ENCODE data around the gene KLHL22. TPM values are rescaled to one million over a fixed set of nuclear protein-coding genes. Genes with fewer than 3 reads are reported as not detected.
A peak's percentile ranks its signal among the peaks of the same experiment; 100 is the strongest.

Gene KLHL22
- total RNA-seq, 2 experiments from 2014 or later: 24.1 to 27.7 TPM

GRCh38 chr22:20457506-20458240 lies 37.9 kb downstream of the KLHL22 start:
- peaks cover 49% of the 10 kb centered on the region for H3K36me3 Mint-ChIP-seq (ENCODE audit: low read depth)
- no peak for TF ChIP-seq CTCF (IDR thresholded peaks at IDR 0.05)
- H3K4me1 Mint-ChIP-seq (ENCODE audit: low read depth): peaks cover 43% of the 10 kb centered on the region
- DNase-seq: no peak
- no peak overlapping the region for H3K27ac Mint-ChIP-seq
- Histone ChIP-seq H3K9me3 (ENCODE audit: control insufficient read depth in 1 of 2, insufficient read depth in 1 of 2, low read length in 2 of 2) (no peaks in the 10 kb centered on the region), H3K4me3 (ENCODE audit: low read length) (no peak overlapping the region), H3K27me3 (ENCODE audit: control insufficient read depth in 1 of 2, insufficient read depth in 2 of 2, low read length in 2 of 2) (no peaks in the 10 kb centered on the region), H3K4me1 (ENCODE audit: insufficient read depth, low read length) (peaks cover 38% of the 10 kb centered on the region), H3K36me3 (ENCODE audit: insufficient read depth, low read length) (peaks cover 18% of the 10 kb centered on the region), H3K27ac (ENCODE audit: low read depth in 1 of 2, low read length in 2 of 2) (no peak overlapping the region)
- H3K4me3 Mint-ChIP-seq: no peak overlapping the region
- POLR2A ChIA-PET: interaction anchor here (1.3 kb wide), 1 partner anchor 100 kb away, joined by 4 read pairs; no protein-coding TSS in a partner anchor
- CTCF ChIA-PET: no interaction called here
- H3K9me3 Mint-ChIP-seq: no peaks in the 10 kb centered on the region
- no peak for ATAC-seq (ENCODE audit: poor library complexity)
- intact Hi-C loops (cut with DNase I, micrococcal nuclease): loop anchor here in 1 of 2 experiments (10.0 kb wide), 1 partner anchor 97 kb away; no protein-coding TSS in a partner anchor
- no peaks in the 10 kb centered on the region for H3K27me3 Mint-ChIP-seq

- H3K9me3 ChIP-seq (ENCODE audit: control insufficient read depth in 1 of 2, insufficient read depth in 1 of 2, low read length in 2 of 2): no peaks in the 10 kb centered on the region
- no peak overlapping the region for H3K27ac ChIP-seq (ENCODE audit: low read depth in 1 of 2, low read length in 2 of 2)
- Mint-ChIP-seq H3K9me3 (no peaks in the 10 kb centered on the region), H3K36me3 (ENCODE audit: low read depth) (peaks cover 59% of the 10 kb centered on the region), H3K4me1 (ENCODE audit: low read depth) (peaks cover 39% of the 10 kb centered on the region), H3K4me3 (no peak overlapping the region), H3K27me3 (no peaks in the 10 kb centered on the region), H3K27ac (no peak overlapping the region)
- peaks cover 18% of the 10 kb centered on the region for H3K36me3 ChIP-seq (ENCODE audit: insufficient read depth, low read length)
- no peak for ATAC-seq (ENCODE audit: poor library complexity)
- peaks cover 29% of the 10 kb centered on the region for H3K4me1 ChIP-seq (ENCODE audit: insufficient read depth, low read length)
- ChIA-PET POLR2A (interaction anchor here (0.9 to 1.6 kb wide), 7 partner anchors 15 to 101 kb away, joined by 3 to 13 read pairs (median 4); no protein-coding TSS in a partner anchor), CTCF (interaction anchor here (0.8 to 1.5 kb wide), 11 partner anchors 8 to 210 kb away, joined by 3 to 35 read pairs (median 3); no protein-coding TSS in a partner anchor)
- DNase-seq: no peak
- TF ChIP-seq CTCF (IDR thresholded peaks at IDR 0.05): no peak
- H3K4me3 ChIP-seq (ENCODE audit: low read length): no peak overlapping the region
- intact Hi-C loops (cut with DNase I, micrococcal nuclease): loop anchor here (1.0 to 10.0 kb wide), 4 partner anchors 26 to 98 kb away; no protein-coding TSS in a partner anchor
- no peaks in the 10 kb centered on the region for H3K27me3 ChIP-seq (ENCODE audit: control insufficient read depth in 1 of 2, insufficient read depth in 2 of 2, low read length in 2 of 2)
These were observed 38.9 kb downstream of the KLHL22 start for GRCh38 chr22:20456722-20457076.

- H3K4me3 ChIP-seq (ENCODE audit: low read length): no peak overlapping the region
- POLR2A ChIA-PET: interaction anchor here (0.6 to 3.0 kb wide), 10 partner anchors 8 to 113 kb away, joined by 3 to 15 read pairs (median 4); no protein-coding TSS in a partner anchor
- Mint-ChIP-seq H3K9me3 (no peaks in the 10 kb centered on the region), H3K4me3 (no peak overlapping the region), H3K27ac (no peak overlapping the region), H3K36me3 (ENCODE audit: low read depth) (peaks cover 64% of the 10 kb centered on the region), H3K4me1 (ENCODE audit: low read depth) (peaks cover 39% of the 10 kb centered on the region), H3K27me3 (no peaks in the 10 kb centered on the region)
- no peaks in the 10 kb centered on the region for H3K9me3 ChIP-seq (ENCODE audit: control insufficient read depth in 1 of 2, insufficient read depth in 1 of 2, low read length in 2 of 2)
- no peak overlapping the region for H3K27ac ChIP-seq (ENCODE audit: low read depth in 1 of 2, low read length in 2 of 2)
- CTCF ChIA-PET: interaction anchor here (0.8 to 1.5 kb wide), 11 partner anchors 8 to 209 kb away, joined by 3 to 35 read pairs (median 3); no protein-coding TSS in a partner anchor
- ATAC-seq (ENCODE audit: poor library complexity): peak; percentile 100
- intact Hi-C loops (cut with DNase I, micrococcal nuclease): loop anchor here (1.0 to 10.0 kb wide), 4 partner anchors 26 to 99 kb away; no protein-coding TSS in a partner anchor
- DNase-seq: peak; percentile 60 to 90 (median 70)
- H3K27me3 ChIP-seq (ENCODE audit: control insufficient read depth in 1 of 2, insufficient read depth in 2 of 2, low read length in 2 of 2): no peaks in the 10 kb centered on the region
- peak; percentile 89 for TF ChIP-seq CTCF (IDR thresholded peaks at IDR 0.05)
- peaks cover 26% of the 10 kb centered on the region for H3K4me1 ChIP-seq (ENCODE audit: insufficient read depth, low read length)
- H3K36me3 ChIP-seq (ENCODE audit: insufficient read depth, low read length): peaks cover 18% of the 10 kb centered on the region
These were observed 39.4 kb downstream of the KLHL22 start for GRCh38 chr22:20456064-20456721.
